Naive thymus-derived CD4-positive, alpha-beta T cell (primary cell): ENCODE results near the gene DCUN1D3. TPM values are rescaled to one million over a fixed set of nuclear protein-coding genes. Genes with fewer than 3 reads are reported as not detected.
A peak's percentile ranks its signal among the peaks of the same experiment; 100 is the strongest.

Experiments used
- ATAC-seq: fragments of 150-1000 bp; cut with Tn5 transposase; 2 replicates; pipeline ENCODE4 v1.10.0; 2021; ENCODE audit warnings: mild to moderate bottlenecking, moderate library complexity
- CTCF ChIA-PET: fragments of 350-600 bp; sonication (Branson Sonifier 250); formaldehyde crosslinking; loops from one replicate; lab custom pipeline; 2021; ENCODE audit warnings: antibody characterized with exemption; lab: Charles Lee
- POLR2A ChIA-PET: fragments of 350-600 bp; sonication (Branson Sonifier 250); formaldehyde crosslinking; loops from one replicate; lab custom pipeline; 2021; ENCODE audit warnings: antibody characterized with exemption, inconsistent platforms; lab: Charles Lee
- DNase-seq, 9 donors: peaks; one replicate each; pipeline versions ENCODE4 v3.0.0 to v3.0.0-alpha.2; 2020 to 2022; ENCODE audit warnings: mixed read lengths in 1 of 9
- H3K27ac ChIP-seq: one replicate; pipeline ENCODE4 v1.7.0; 2013; ENCODE audit warnings: mild to moderate bottlenecking, low read depth, low read length, moderate library complexity
- H3K27me3 ChIP-seq, 2 donors: one replicate each; pipeline ENCODE4 v1.7.0; 2013; ENCODE audit warnings: low read length in 2 of 2, mild to moderate bottlenecking in 2 of 2, moderate library complexity in 2 of 2; ENCODE audit not compliant: control insufficient read depth in 2 of 2, insufficient read depth in 2 of 2
- H3K36me3 ChIP-seq, 3 experiments: 1 replicate in 2 of 3; 2 replicates in 1 of 3; pipeline ENCODE4 v1.7.0; 2013; ENCODE audit warnings: low read length in 3 of 3, mild to moderate bottlenecking in 3 of 3, moderate library complexity in 1 of 3; ENCODE audit not compliant: insufficient read depth in 3 of 3, control insufficient read depth in 2 of 3
- H3K4me1 ChIP-seq, 2 donors: one replicate each; pipeline ENCODE4 v1.7.0; 2013; ENCODE audit warnings: low read length in 2 of 2, mild to moderate bottlenecking in 2 of 2, moderate library complexity in 1 of 2; ENCODE audit not compliant: control insufficient read depth in 2 of 2, insufficient read depth in 2 of 2
- H3K4me3 ChIP-seq: 2 replicates; pipeline ENCODE4 v1.7.0; 2013; ENCODE audit warnings: mild to moderate bottlenecking, low read length
- H3K9me3 ChIP-seq, 3 experiments: 1 replicate in 2 of 3; 2 replicates in 1 of 3; pipeline ENCODE4 v1.7.0; 2013; ENCODE audit warnings: low read length in 3 of 3; ENCODE audit not compliant: control insufficient read depth in 2 of 3
- H3K27ac Mint-ChIP-seq, 9 donors: one replicate each; pipeline ENCODE4 v1.8.0; 2020 to 2022; ENCODE audit warnings: mixed read lengths in 9 of 9, mild to moderate bottlenecking in 8 of 9, moderate library complexity in 5 of 9, inconsistent platforms in 2 of 9
- H3K27me3 Mint-ChIP-seq, 5 donors: one replicate each; pipeline ENCODE4 v1.8.0; 2021 to 2022; ENCODE audit warnings: mixed read lengths in 5 of 5, mild to moderate bottlenecking in 1 of 5
- H3K36me3 Mint-ChIP-seq, 5 donors: one replicate each; pipeline ENCODE4 v1.8.0; 2020 to 2022; ENCODE audit warnings: mixed read lengths in 5 of 5, mild to moderate bottlenecking in 3 of 5, inconsistent platforms in 1 of 5
- H3K4me1 Mint-ChIP-seq, 7 donors: one replicate each; pipeline ENCODE4 v1.8.0; 2020 to 2022; ENCODE audit warnings: mixed read lengths in 7 of 7, mild to moderate bottlenecking in 3 of 7, inconsistent platforms in 1 of 7
- H3K4me3 Mint-ChIP-seq, 10 donors: one replicate each; pipeline ENCODE4 v1.8.0; 2020 to 2022; ENCODE audit warnings: mild to moderate bottlenecking in 10 of 10, mixed read lengths in 10 of 10, moderate library complexity in 6 of 10, inconsistent platforms in 2 of 10
- H3K9me3 Mint-ChIP-seq, 11 donors: one replicate each; pipeline ENCODE4 v1.8.0; 2020 to 2022; ENCODE audit warnings: mixed read lengths in 11 of 11, mild to moderate bottlenecking in 4 of 11, inconsistent platforms in 1 of 11, moderate library complexity in 1 of 11
- intact Hi-C, 2 donors: fragments of 100-400 bp; cut with micrococcal nuclease; formaldehyde crosslinking; loops; one replicate each; pipeline ENCODE4 v1.15.1; 2023
- polyA plus RNA-seq, 2 donors: library from polyadenylated mRNA; unstranded; fragments of 300-500 nt; fragmentation: Illumina TruSeq; gene quantifications; one replicate each; pipeline ENCODE4 v1.2.3, GENCODE V29; 2021
- total RNA-seq, 6 experiments: library from RNA in 5 of 6; stranded (reverse) in 5 of 6; gene quantifications; 1 replicate in 5 of 6; 2 replicates in 1 of 6; pipeline ENCODE4 v1.2.3 and lab custom pipeline; 2021 to 2026

The DCUN1D3 gene
- total and polyA plus RNA-seq, 7 experiments from 2014 or later, result 0.82 to 15.7 (median 5.1) TPM

GRCh38 chr16:20944861-20945574, 44.9 kb upstream of the DCUN1D3 start:
- no peak overlapping the region for H3K27ac ChIP-seq
- Mint-ChIP-seq H3K27ac (peak overlapping the region in 1 of 9 donors; percentile 64), H3K27me3 (peaks cover 0 to 8% (median 0%) of the 10 kb centered on the region in 5 donors), H3K36me3 (no peaks in the 10 kb centered on the region), H3K9me3 (no peaks in the 10 kb centered on the region), H3K4me1 (peaks cover 0 to 42% (median 5%) of the 10 kb centered on the region in 7 donors), H3K4me3 (no peak overlapping the region)
- H3K4me3 ChIP-seq, result no peak overlapping the region
- DNase-seq, result peak in 5 of 9 donors; percentile 3 to 32 (median 4)
- no peaks in the 10 kb centered on the region for H3K27me3 ChIP-seq
- ATAC-seq, result peak; percentile 74
- no peaks in the 10 kb centered on the region for H3K36me3 ChIP-seq
- POLR2A ChIA-PET, result no interaction called here
- intact Hi-C loops, result loop anchor here (1.0 to 5.0 kb wide), 4 partner anchors 45 to 138 kb away; partner anchors contain the start of genes DCUN1D3 (in 1 of the 2), ERI2 (in 1 of the 2), LYRM1 (in 1 of the 2) and REXO5 (in 1 of the 2)
- H3K9me3 ChIP-seq, result no peaks in the 10 kb centered on the region
- no peaks in the 10 kb centered on the region for H3K4me1 ChIP-seq
- CTCF ChIA-PET, result interaction anchor here (0.6 kb wide), 1 partner anchor 113 kb away, joined by 3 read pairs; no protein-coding TSS in a partner anchor

- ChIA-PET CTCF (no interaction called here), POLR2A (no interaction called here)
- Mint-ChIP-seq H3K36me3 (no peaks in the 10 kb centered on the region), H3K4me1 (peaks cover 0 to 54% (median 5%) of the 10 kb centered on the region in 7 donors), H3K9me3 (no peaks in the 10 kb centered on the region), H3K27ac (peak overlapping the region in 1 of 9 donors; percentile 25), H3K27me3 (no peaks in the 10 kb centered on the region), H3K4me3 (no peak overlapping the region)
- Histone ChIP-seq H3K9me3 (no peaks in the 10 kb centered on the region), H3K4me3 (no peak overlapping the region), H3K4me1 (no peaks in the 10 kb centered on the region), H3K27me3 (no peaks in the 10 kb centered on the region), H3K27ac (no peak overlapping the region), H3K36me3 (no peaks in the 10 kb centered on the region)
- DNase-seq, result no peak
- no peak for ATAC-seq
- intact Hi-C loops, result no loop called here
Measured at GRCh38 chr16:20942256-20942655, 42.1 kb upstream of the DCUN1D3 start.

GRCh38 chr16:20941636-20941926, 41.4 kb upstream of the DCUN1D3 start:
- no peak overlapping the region for H3K4me3 ChIP-seq
- no peaks in the 10 kb centered on the region for H3K4me1 ChIP-seq
- intact Hi-C loops, result no loop called here
- H3K9me3 Mint-ChIP-seq, result no peaks in the 10 kb centered on the region
- ATAC-seq (no peak), DNase-seq (no peak)
- CTCF ChIA-PET, result interaction anchor here (0.7 kb wide), 1 partner anchor 1148 kb away, joined by 3 read pairs; no protein-coding TSS in a partner anchor
- H3K36me3 Mint-ChIP-seq, result no peaks in the 10 kb centered on the region
- peak overlapping the region in 1 of 10 donors; percentile 79 for H3K4me3 Mint-ChIP-seq
- no peak overlapping the region for H3K27ac ChIP-seq
- peaks cover 0 to 7% (median 0%) of the 10 kb centered on the region in 5 donors for H3K27me3 Mint-ChIP-seq
- no peaks in the 10 kb centered on the region for H3K36me3 ChIP-seq
- H3K9me3 ChIP-seq, result no peaks in the 10 kb centered on the region
- H3K27me3 ChIP-seq, result no peaks in the 10 kb centered on the region
- H3K4me1 Mint-ChIP-seq, result peaks cover 0 to 54% (median 5%) of the 10 kb centered on the region in 7 donors
- POLR2A ChIA-PET, result no interaction called here
- H3K27ac Mint-ChIP-seq, result peak overlapping the region in 1 of 9 donors; percentile 78

GRCh38 chr16:20940871-20941635, 40.9 kb upstream of the DCUN1D3 start:
- peak overlapping the region in 1 of 9 donors; percentile 78 for H3K27ac Mint-ChIP-seq
- peaks cover 0 to 54% (median 5%) of the 10 kb centered on the region in 7 donors for H3K4me1 Mint-ChIP-seq

GRCh38 chr16:20939611-20940010, 39.5 kb upstream of the DCUN1D3 start:
- ChIA-PET POLR2A (no interaction called here), CTCF (no interaction called here)
- no peaks in the 10 kb centered on the region for H3K27me3 ChIP-seq
- DNase-seq (no peak), ATAC-seq (no peak)
- Mint-ChIP-seq H3K27ac (no peak overlapping the region), H3K27me3 (peaks cover 0 to 7% (median 0%) of the 10 kb centered on the region in 5 donors), H3K4me1 (peaks cover 0 to 47% (median 5%) of the 10 kb centered on the region in 7 donors), H3K36me3 (no peaks in the 10 kb centered on the region), H3K9me3 (no peaks in the 10 kb centered on the region), H3K4me3 (no peak overlapping the region)
- no peaks in the 10 kb centered on the region for H3K9me3 ChIP-seq
- intact Hi-C loops, result no loop called here
- H3K4me3 ChIP-seq, result no peak overlapping the region
- H3K4me1 ChIP-seq, result no peaks in the 10 kb centered on the region
- H3K27ac ChIP-seq, result no peak overlapping the region
- no peaks in the 10 kb centered on the region for H3K36me3 ChIP-seq

More at GRCh38 chr16:20940871-20941635, 40.9 kb upstream of the DCUN1D3 start:
- Mint-ChIP-seq H3K27me3 (peaks cover 0 to 7% (median 0%) of the 10 kb centered on the region in 5 donors), H3K4me3 (peak overlapping the region in 1 of 10 donors; percentile 79), H3K36me3 (no peaks in the 10 kb centered on the region), H3K9me3 (no peaks in the 10 kb centered on the region)
- Histone ChIP-seq H3K27me3 (no peaks in the 10 kb centered on the region), H3K4me1 (no peaks in the 10 kb centered on the region), H3K27ac (no peak overlapping the region), H3K36me3 (no peaks in the 10 kb centered on the region), H3K9me3 (no peaks in the 10 kb centered on the region), H3K4me3 (no peak overlapping the region)
- intact Hi-C loops, result no loop called here
- DNase-seq (no peak), ATAC-seq (peak; percentile 32)
- ChIA-PET POLR2A (no interaction called here), CTCF (interaction anchor here (0.7 kb wide), 1 partner anchor 1149 kb away, joined by 3 read pairs; no protein-coding TSS in a partner anchor)

- no peak for DNase-seq
- Mint-ChIP-seq H3K9me3 (no peaks in the 10 kb centered on the region), H3K4me1 (peaks cover 0 to 36% (median 5%) of the 10 kb centered on the region in 7 donors), H3K27ac (peak overlapping the region in 1 of 9 donors; percentile 62), H3K27me3 (peaks cover 0 to 7% (median 0%) of the 10 kb centered on the region in 5 donors), H3K36me3 (no peaks in the 10 kb centered on the region), H3K4me3 (no peak overlapping the region)
- intact Hi-C loops, result no loop called here
- Histone ChIP-seq H3K4me3 (no peak overlapping the region), H3K9me3 (no peaks in the 10 kb centered on the region), H3K36me3 (no peaks in the 10 kb centered on the region), H3K4me1 (no peaks in the 10 kb centered on the region), H3K27me3 (no peaks in the 10 kb centered on the region), H3K27ac (no peak overlapping the region)
- ChIA-PET CTCF (no interaction called here), POLR2A (no interaction called here)
- no peak for ATAC-seq
Measured at GRCh38 chr16:20938426-20938825, 38.3 kb upstream of the DCUN1D3 start.
